Endothelial cell of umbilical vein (primary cell): ENCODE measurements around the gene CROCC2. TPM values are rescaled to one million over a fixed set of nuclear protein-coding genes. Genes with fewer than 3 reads are reported as not detected.

ENCODE experiments used
- BruUV-seq: library from RNA; stranded (reverse); fragments of 400-500 nt; replicated peaks from 2 replicates; lab custom pipeline; 2021; lab: Mats Ljungman, UMichigan
- CTCF ChIA-PET: fragments of 300-600, 350-600 bp; sonication (Branson Sonifier 250); formaldehyde crosslinking; loops from one replicate; lab custom pipeline; 2021; ENCODE audit warnings: antibody characterized with exemption, inconsistent platforms; lab: Charles Lee
- POLR2A ChIA-PET: fragments of 300-600, 350-600 bp; sonication (Branson Sonifier 250); formaldehyde crosslinking; loops from one replicate; lab custom pipeline; 2021; ENCODE audit warnings: antibody characterized with exemption, inconsistent platforms; lab: Charles Lee
- DNase-seq: peaks from one replicate; pipeline ENCODE4 v3.0.0-alpha.2; 2011; ENCODE audit warnings: low read depth, low spot score
- FAIRE-seq: peaks from 2 replicates; lab custom pipeline; 2011; peaks lifted over from hg19 to GRCh38; lab: Jason Lieb, UNC
- H2AFZ ChIP-seq: 2 replicates; pipeline ENCODE4 v1.6.0; 2012; ENCODE audit warnings: low read depth, low read length, control low read depth, inconsistent platforms
- H3K27ac ChIP-seq: 2 replicates; pipeline ENCODE4 v1.5.1; 2011; ENCODE audit warnings: low read depth, mild to moderate bottlenecking, control low read depth, low read length, moderate library complexity; ENCODE audit not compliant: insufficient read depth
- H3K27me3 ChIP-seq, 2 experiments: 2 replicates each; pipeline versions ENCODE4 v1.6.0 to v1.6.1; 2011; ENCODE audit warnings: low read length in 2 of 2, mixed read lengths in 1 of 2; ENCODE audit not compliant: control insufficient read depth in 2 of 2, insufficient read depth in 2 of 2
- H3K36me3 ChIP-seq, 2 experiments: 2 replicates in 1 of 2; 3 replicates in 1 of 2; pipeline ENCODE4 v1.5.1; 2011; ENCODE audit warnings: low read length in 2 of 2, mild to moderate bottlenecking in 1 of 2, moderate library complexity in 1 of 2; ENCODE audit not compliant: control insufficient read depth in 2 of 2, insufficient read depth in 2 of 2; ENCODE audit errors: extremely low read depth in 1 of 2
- H3K4me1 ChIP-seq: 3 replicates; pipeline ENCODE4 v1.5.1; 2011; ENCODE audit warnings: mild to moderate bottlenecking, low read length; ENCODE audit not compliant: control insufficient read depth, insufficient read depth; ENCODE audit errors: extremely low read depth
- H3K4me2 ChIP-seq: 2 replicates; pipeline ENCODE4 v1.6.1; 2011; ENCODE audit warnings: low read length, control low read depth, mixed read lengths; ENCODE audit not compliant: insufficient read depth
- H3K4me3 ChIP-seq, 3 experiments: fragments of 200-600 bp in 1 of 3; sonication (generic), shearing (Covaris generic) in 1 of 3; replicated peaks in 1 of 3; 2 replicates each; pipeline ENCODE4 v1.5.1; 2011 to 2016; ENCODE audit warnings: control low read depth in 3 of 3, low read length in 3 of 3, mild to moderate bottlenecking in 2 of 3, inconsistent platforms in 1 of 3, low read depth in 1 of 3, moderate library complexity in 1 of 3; ENCODE audit not compliant: insufficient read depth in 1 of 3
- H3K79me2 ChIP-seq: 2 replicates; pipeline ENCODE4 v1.6.0; 2012; ENCODE audit warnings: low read length, inconsistent platforms; ENCODE audit not compliant: control insufficient read depth, insufficient read depth
- H3K9ac ChIP-seq: replicated peaks from 2 replicates; pipeline ENCODE3; 2011; ENCODE audit warnings: low read length, control low read depth; ENCODE audit not compliant: insufficient read depth; ENCODE audit errors: extremely low read depth
- H3K9me1 ChIP-seq: replicated peaks from 3 replicates; pipeline ENCODE4 v1.6.0; 2011; ENCODE audit warnings: mild to moderate bottlenecking, low read length; ENCODE audit not compliant: control insufficient read depth, insufficient read depth; ENCODE audit errors: extremely low read depth
- H3K9me3 ChIP-seq: replicated peaks from 2 replicates; pipeline ENCODE4 v1.5.1; 2012; ENCODE audit warnings: low read length, inconsistent platforms; ENCODE audit not compliant: control insufficient read depth, insufficient read depth
- H4K20me1 ChIP-seq: replicated peaks from 2 replicates; pipeline ENCODE3; 2011; ENCODE audit warnings: mild to moderate bottlenecking, low read length; ENCODE audit not compliant: control insufficient read depth, insufficient read depth; ENCODE audit errors: extremely low read depth
- EZH2 ChIP-seq: IDR thresholded peaks from 2 replicates; pipeline ENCODE4 v1.6.1; 2012; ENCODE audit warnings: borderline replicate concordance, low read depth, mild to moderate bottlenecking, moderate library complexity, low read length, inconsistent platforms; ENCODE audit not compliant: severe bottlenecking
- GATA2 ChIP-seq: IDR thresholded peaks from 2 replicates; pipeline ENCODE4 v1.7.0; 2011; ENCODE audit warnings: low read depth, mild to moderate bottlenecking, moderate library complexity, mixed read lengths, low read length; ENCODE audit not compliant: insufficient read length, insufficient read depth
- JUN ChIP-seq: IDR thresholded peaks from 2 replicates; pipeline ENCODE4 v1.6.1; 2011; ENCODE audit warnings: borderline replicate concordance, low read depth; ENCODE audit not compliant: insufficient read length, insufficient read depth
- MYC ChIP-seq: IDR thresholded peaks from one replicate; pipeline ENCODE4 v1.6.1; 2011; ENCODE audit warnings: mild to moderate bottlenecking, low read depth, low read length
- dilution Hi-C: fragments of 300-500 bp; cut with MboI; formaldehyde crosslinking; loops from one replicate; pipeline ENCODE4 v1.15.0; 2019; ENCODE audit warnings: low sequenced_read_pairs; ENCODE audit not compliant: extremely low pct_ligation_motif_present
- intact Hi-C: fragments of 100-400 bp; cut with micrococcal nuclease; formaldehyde crosslinking; loops from one replicate; pipeline ENCODE4 v1.10.0; 2022
- polyA plus RNA-seq, 4 experiments: library from polyadenylated mRNA; depleted of rRNA in 3 of 4; stranded (reverse) in 3 of 4; unstranded in 1 of 4; fragments of >200 nt; gene quantifications; 2 replicates each; pipeline versions ENCODE4 v1.2.1 to v1.2.3, GENCODE V29; 2011 to 2012; ENCODE audit warnings: missing spikeins in 1 of 4
- total RNA-seq: library from RNA; stranded (reverse); gene quantifications from 2 replicates; pipeline ENCODE4 v1.2.3, GENCODE V29; 2021
- TF ChIP-seq, protein P1 (sequence below), 2 donors: IDR thresholded peaks; 1 replicate in 1 of 2; 2 replicates in 1 of 2; pipeline ENCODE4 v1.5.1; 2011; ENCODE audit warnings: low read length in 2 of 2, mild to moderate bottlenecking in 2 of 2, moderate library complexity in 2 of 2, control low read depth in 1 of 2, inconsistent platforms in 1 of 2, low read depth in 1 of 2; ENCODE audit not compliant: insufficient read depth in 1 of 2; ENCODE audit errors: extremely low read depth in 1 of 2
- TF ChIP-seq, protein P2 (sequence below): IDR thresholded peaks from 2 replicates; pipeline ENCODE4 v1.6.1; 2011; ENCODE audit not compliant: insufficient read depth, insufficient read length

Gene CROCC2
- total and polyA plus RNA-seq, 2 donors (not counting 3 experiments of a cell fraction or from before 2014, with no cell fraction given), result not detected

DNA sequence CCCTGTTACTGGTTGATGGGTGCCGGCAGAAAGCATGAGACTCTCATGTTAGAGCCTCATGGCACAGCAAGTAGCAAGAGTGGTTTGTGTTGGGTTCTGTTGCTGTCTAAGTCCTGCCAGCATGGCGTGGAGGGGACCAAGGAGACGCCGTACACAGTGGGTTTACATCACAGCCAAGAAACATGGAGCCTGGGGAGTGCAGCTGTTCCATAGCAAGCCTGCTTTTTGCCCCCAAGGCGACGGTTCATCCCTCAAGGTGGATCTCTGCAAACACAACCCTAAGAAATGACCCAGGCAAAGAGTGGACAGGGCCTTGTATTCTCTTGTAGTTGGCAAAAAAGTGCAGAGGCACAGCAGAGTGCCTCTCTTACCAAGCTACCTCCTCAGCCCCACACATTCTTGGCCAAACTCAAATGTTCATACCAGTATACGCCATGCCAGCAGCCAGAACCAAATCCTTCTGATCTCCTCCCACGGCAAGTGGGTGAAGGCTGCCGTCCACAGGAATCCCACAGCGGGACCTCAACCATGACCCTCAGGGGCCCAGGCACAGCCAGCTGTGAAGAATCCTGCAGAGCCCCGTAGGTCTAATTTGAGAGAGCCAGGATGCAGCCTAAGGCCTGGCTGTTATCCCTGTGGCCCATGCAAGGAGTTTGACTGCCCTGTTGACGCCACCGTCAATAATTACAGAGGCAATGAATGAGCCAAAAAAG is 111.2 kb downstream of the CROCC2 start:
- Histone ChIP-seq H3K4me3 (no peak overlapping the region), H3K9ac (no peak overlapping the region), H3K9me3 (no peaks in the 10 kb centered on the region), H3K27me3 (no peaks in the 10 kb centered on the region), H3K4me2 (no peak overlapping the region), H3K27ac (no peak overlapping the region), H3K9me1 (no peaks in the 10 kb centered on the region), H2AFZ (no peak overlapping the region), H3K36me3 (no peaks in the 10 kb centered on the region), H3K79me2 (peaks cover 2% of the 10 kb centered on the region), H4K20me1 (no peaks in the 10 kb centered on the region), H3K4me1 (no peaks in the 10 kb centered on the region)
- DNase-seq (no peak), FAIRE-seq (no peak)
- dilution Hi-C loops (no loop called here), intact Hi-C loops (no loop called here)
- POLR2A ChIA-PET, result no interaction called here
- no peak for TF ChIP-seq JUN
- TF ChIP-seq, protein P1, sequence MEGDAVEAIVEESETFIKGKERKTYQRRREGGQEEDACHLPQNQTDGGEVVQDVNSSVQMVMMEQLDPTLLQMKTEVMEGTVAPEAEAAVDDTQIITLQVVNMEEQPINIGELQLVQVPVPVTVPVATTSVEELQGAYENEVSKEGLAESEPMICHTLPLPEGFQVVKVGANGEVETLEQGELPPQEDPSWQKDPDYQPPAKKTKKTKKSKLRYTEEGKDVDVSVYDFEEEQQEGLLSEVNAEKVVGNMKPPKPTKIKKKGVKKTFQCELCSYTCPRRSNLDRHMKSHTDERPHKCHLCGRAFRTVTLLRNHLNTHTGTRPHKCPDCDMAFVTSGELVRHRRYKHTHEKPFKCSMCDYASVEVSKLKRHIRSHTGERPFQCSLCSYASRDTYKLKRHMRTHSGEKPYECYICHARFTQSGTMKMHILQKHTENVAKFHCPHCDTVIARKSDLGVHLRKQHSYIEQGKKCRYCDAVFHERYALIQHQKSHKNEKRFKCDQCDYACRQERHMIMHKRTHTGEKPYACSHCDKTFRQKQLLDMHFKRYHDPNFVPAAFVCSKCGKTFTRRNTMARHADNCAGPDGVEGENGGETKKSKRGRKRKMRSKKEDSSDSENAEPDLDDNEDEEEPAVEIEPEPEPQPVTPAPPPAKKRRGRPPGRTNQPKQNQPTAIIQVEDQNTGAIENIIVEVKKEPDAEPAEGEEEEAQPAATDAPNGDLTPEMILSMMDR (IDR thresholded peaks at IDR 0.05; ENCODE audit: extremely low read depth in 1 of 2, insufficient read depth in 1 of 2, low read depth in 1 of 2, low read length in 2 of 2), result no peak
- TF ChIP-seq MYC, result no peak
- no peak for TF ChIP-seq GATA2
- no peak for TF ChIP-seq EZH2
- TF ChIP-seq, protein P2, sequence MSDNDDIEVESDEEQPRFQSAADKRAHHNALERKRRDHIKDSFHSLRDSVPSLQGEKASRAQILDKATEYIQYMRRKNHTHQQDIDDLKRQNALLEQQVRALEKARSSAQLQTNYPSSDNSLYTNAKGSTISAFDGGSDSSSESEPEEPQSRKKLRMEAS, result no peak
- BruUV-seq, result no TSS peak
- CTCF ChIA-PET, result interaction anchor here (1.0 kb wide), 1 partner anchor 34 kb away, joined by 3 read pairs; no protein-coding TSS in a partner anchor
